HepG2 (cell line): ENCODE measurements around the gene CAPN11. TPM values are rescaled to one million over a fixed set of nuclear protein-coding genes. Genes with fewer than 3 reads are reported as not detected.

Source experiments
- ATAC-seq: fragments of 200-7000 bp; cut with Tn5 transposase; 3 replicates; pipeline ENCODE4 v1.9.1; 2020; ENCODE audit warnings: mild to moderate bottlenecking, moderate library complexity
- BruUV-seq: library from RNA; stranded (reverse); fragments of 400-500 nt; replicated peaks from 2 replicates; lab custom pipeline; 2021; lab: Mats Ljungman, UMichigan
- CTCF ChIA-PET: fragments of 300-600 bp; formaldehyde crosslinking; extraction: SDS; loops from one replicate; lab custom pipeline; 2021; ENCODE audit warnings: low total read pairs, inconsistent platforms, low intra/inter-chr PET ratio; lab: Yijun Ruan, JAX
- POLR2A ChIA-PET: fragments of 350-600 bp; sonication (Branson Sonifier 250); formaldehyde crosslinking; loops from one replicate; lab custom pipeline; 2020; ENCODE audit warnings: antibody characterized with exemption, inconsistent platforms; lab: Yijun Ruan, JAX
- DNase-seq: peaks from one replicate; pipeline ENCODE4 v3.0.0-alpha.2; 2015; ENCODE audit warnings: low spot score
- FAIRE-seq: peaks from 3 replicates; lab custom pipeline; 2011; peaks lifted over from hg19 to GRCh38; lab: Jason Lieb, UNC
- H2AFZ ChIP-seq: one replicate; pipeline ENCODE4 v1.6.1; 2011; ENCODE audit warnings: low read length, inconsistent platforms
- H3K27ac ChIP-seq: fragments of 300-600 bp; 3 replicates; pipeline ENCODE4 v1.8.0; 2011; ENCODE audit warnings: mixed run types, mild to moderate bottlenecking, mixed read lengths, low read length, inconsistent platforms; ENCODE audit not compliant: insufficient read depth; ENCODE audit errors: extremely low read length
- H3K27me3 ChIP-seq, 2 experiments: fragments of 200-600 bp in 1 of 2; 2 replicates in 1 of 2; 3 replicates in 1 of 2; pipeline versions ENCODE4 v1.6.0 to v1.8.0; 2011; ENCODE audit warnings: low read length in 2 of 2, mild to moderate bottlenecking in 2 of 2, moderate library complexity in 2 of 2, inconsistent platforms in 1 of 2; ENCODE audit not compliant: insufficient read depth in 2 of 2, control insufficient read depth in 1 of 2
- H3K36me3 ChIP-seq, 2 experiments: fragments of 200-600 bp in 1 of 2; replicated peaks in 1 of 2; 2 replicates in 1 of 2; 3 replicates in 1 of 2; pipeline versions ENCODE4 v1.5.1 to v1.8.0; 2011; ENCODE audit warnings: low read length in 2 of 2, inconsistent platforms in 1 of 2; ENCODE audit not compliant: insufficient read depth in 2 of 2, control insufficient read depth in 1 of 2
- H3K4me1 ChIP-seq: 2 replicates; pipeline ENCODE4 v1.5.1; 2012; ENCODE audit warnings: low read length, inconsistent platforms; ENCODE audit not compliant: insufficient read depth
- H3K4me2 ChIP-seq: 2 replicates; pipeline ENCODE4 v1.6.0; 2011; ENCODE audit warnings: low read depth, low read length, inconsistent platforms
- H3K4me3 ChIP-seq, 3 experiments: fragments of 200-600 bp in 1 of 3; sonication (generic), shearing (Covaris generic) in 1 of 3; replicated peaks in 1 of 3; 2 replicates each; pipeline ENCODE4 v1.5.1; 2011 to 2016; ENCODE audit warnings: low read length in 3 of 3, inconsistent platforms in 2 of 3, low read depth in 2 of 3, mild to moderate bottlenecking in 2 of 3, control low read depth in 1 of 3, mixed read lengths in 1 of 3; ENCODE audit not compliant: insufficient read depth in 1 of 3
- H3K79me2 ChIP-seq: one replicate; pipeline ENCODE4 v1.6.1; 2011; ENCODE audit warnings: low read length, inconsistent platforms; ENCODE audit not compliant: insufficient read depth
- H3K9ac ChIP-seq: 2 replicates; pipeline ENCODE4 v1.6.0; 2011; ENCODE audit warnings: mild to moderate bottlenecking, low read depth, low read length, inconsistent platforms; ENCODE audit not compliant: insufficient read depth
- H3K9me3 ChIP-seq: 2 replicates; pipeline ENCODE4 v1.5.1; 2012; ENCODE audit warnings: mild to moderate bottlenecking, low read length
- H4K20me1 ChIP-seq: 2 replicates; pipeline ENCODE4 v1.6.0; 2011; ENCODE audit warnings: inconsistent platforms, mild to moderate bottlenecking, low read length, moderate library complexity; ENCODE audit not compliant: insufficient read depth
- CAMTA2 ChIP-seq: sonication (generic); formaldehyde crosslinking; IDR thresholded peaks from 2 replicates; pipeline ENCODE4 v1.4.0; 2020; ENCODE audit warnings: mild to moderate bottlenecking, missing genetic modification reagents, borderline replicate concordance
- EEA1 ChIP-seq: sonication (generic); formaldehyde crosslinking; IDR thresholded peaks from 2 replicates; pipeline ENCODE4 v1.5.1; 2020; ENCODE audit warnings: mild to moderate bottlenecking, missing genetic modification reagents, borderline replicate concordance
- NFYB ChIP-seq: sonication (generic); formaldehyde crosslinking; IDR thresholded peaks from 2 replicates; pipeline ENCODE4 v1.4.0; 2020; ENCODE audit warnings: missing genetic modification reagents
- SKIL ChIP-seq: sonication (generic); formaldehyde crosslinking; IDR thresholded peaks from 2 replicates; pipeline ENCODE4 v1.8.0; 2022; ENCODE audit warnings: missing genetic modification reagents, mild to moderate bottlenecking, moderate library complexity, borderline replicate concordance
- WGBS: methylation state at CpG from one replicate; pipeline ENCODE4 v1.1.6; 2017; ENCODE audit warnings: low lambda C conversion rate; 5-methylcytosine and 5-hydroxymethylcytosine counted together
- in situ Hi-C: cut with HindIII; loops from 2 replicates; pipeline ENCODE4 v1.10.0; 2017; ENCODE audit warnings: low pct_unique_long_range_greater_than_20kb; ENCODE audit not compliant: extremely low pct_ligation_motif_present
- intact Hi-C: fragments of 100-400 bp; cut with micrococcal nuclease; formaldehyde crosslinking; loops from one replicate; pipeline ENCODE4 v1.10.0; 2022; ENCODE audit not compliant: unreplicated experiment
- polyA plus RNA-seq, 8 experiments: library from polyadenylated mRNA; depleted of rRNA in 3 of 8; stranded (reverse) in 7 of 8; unstranded in 1 of 8; fragments of >200 nt; fragmentation: Illumina TruSeq in 4 of 8; extraction: Trizol in 4 of 8; gene quantifications; 2 replicates each; pipeline versions ENCODE4 v1.2.1 to v1.2.3, GENCODE V29; 2011 to 2016; ENCODE audit warnings: low read depth in 4 of 8, missing spikeins in 1 of 8, mixed read lengths in 1 of 8; ENCODE audit not compliant: insufficient read depth in 1 of 8
- total RNA-seq, 5 experiments: library from RNA; depleted of rRNA; stranded (reverse); fragments of >200 nt; fragmentation: Illumina TruSeq; extraction: Trizol; gene quantifications; 2 replicates each; pipeline ENCODE4 v1.2.3, GENCODE V29; 2016; ENCODE audit warnings: low read depth in 1 of 5

The CAPN11 gene
- total and polyA plus RNA-seq, 2 of the 13 experiments (the other 11 are each of a cell fraction or from before 2014, with no cell fraction given), result 0.07 to 0.11 TPM

GRCh38 chr6:44226368-44227147 lies 67.9 kb downstream of the CAPN11 start:
- Histone ChIP-seq H3K4me3 (no peak overlapping the region), H3K4me1 (peaks cover 65% of the 10 kb centered on the region), H3K4me2 (no peak overlapping the region), H2AFZ (no peak overlapping the region), H3K27me3 (0 out of 5 replicates have a peak, but pooled peaks cover 0 to 1% of the 10 kb centered on the region in 2 experiments), H3K36me3 (peaks cover 7 to 13% of the 10 kb centered on the region in 2 experiments; a peak in 4 of 5 replicates), H3K9ac (no peak overlapping the region)
- POLR2A ChIA-PET, result no interaction called here
- no peak for ATAC-seq
- no peak for DNase-seq
- 90% methylated on average over 15 of the region's 15 CpGs for WGBS
- intact Hi-C loops (no loop called here), in situ Hi-C loops (no loop called here)
- CTCF ChIA-PET, result no interaction called here
- TF ChIP-seq EEA1 (CRISPR knock-in tag), result peak; percentile 33; the same call in 1 of the 2 replicates
- no peak for TF ChIP-seq CAMTA2
- TF ChIP-seq SKIL (CRISPR knock-in tag), result 0 out of 2 replicates have a peak, but pooled peaks have one; percentile 15
- TF ChIP-seq NFYB (CRISPR knock-in tag), result no peak
- TF ChIP-seq, all 625 proteins: peak for 2
- Histone ChIP-seq H3K79me2 (peaks cover 17% of the 10 kb centered on the region), H4K20me1 (no peaks in the 10 kb centered on the region), H3K27ac (no peak overlapping the region), H3K9me3 (no peaks in the 10 kb centered on the region)
- no TSS peak for BruUV-seq
- no peak for FAIRE-seq
